Left renal cortex interstitium (tissue), 4 donors: ENCODE results near the gene KDSR. TPM values are rescaled to one million over a fixed set of nuclear protein-coding genes. Genes with fewer than 3 reads are reported as not detected.
"Not testable (repeated sequence)": the region's sequence is repeated elsewhere in the genome, so short reads cannot be mapped to it uniquely, and the experiment has no call there.

Experiments used
- DNase-seq, 4 donors: peaks; one replicate each; pipeline ENCODE4 v3.0.0-alpha.2; 2013; ENCODE audit warnings: low read depth in 4 of 4, low spot score in 2 of 4, missing footprints in 1 of 4
- polyA plus RNA-seq, 4 donors: library from polyadenylated mRNA; unstranded; fragments of 120-200 nt; gene quantifications; one replicate each; pipeline ENCODE4 v1.2.1, GENCODE V29; 2013; ENCODE audit not compliant: insufficient read length in 4 of 4

KDSR gene
- polyA plus RNA-seq, 4 donors, result 38.3 to 46.5 (median 41.8) TPM

DNA sequence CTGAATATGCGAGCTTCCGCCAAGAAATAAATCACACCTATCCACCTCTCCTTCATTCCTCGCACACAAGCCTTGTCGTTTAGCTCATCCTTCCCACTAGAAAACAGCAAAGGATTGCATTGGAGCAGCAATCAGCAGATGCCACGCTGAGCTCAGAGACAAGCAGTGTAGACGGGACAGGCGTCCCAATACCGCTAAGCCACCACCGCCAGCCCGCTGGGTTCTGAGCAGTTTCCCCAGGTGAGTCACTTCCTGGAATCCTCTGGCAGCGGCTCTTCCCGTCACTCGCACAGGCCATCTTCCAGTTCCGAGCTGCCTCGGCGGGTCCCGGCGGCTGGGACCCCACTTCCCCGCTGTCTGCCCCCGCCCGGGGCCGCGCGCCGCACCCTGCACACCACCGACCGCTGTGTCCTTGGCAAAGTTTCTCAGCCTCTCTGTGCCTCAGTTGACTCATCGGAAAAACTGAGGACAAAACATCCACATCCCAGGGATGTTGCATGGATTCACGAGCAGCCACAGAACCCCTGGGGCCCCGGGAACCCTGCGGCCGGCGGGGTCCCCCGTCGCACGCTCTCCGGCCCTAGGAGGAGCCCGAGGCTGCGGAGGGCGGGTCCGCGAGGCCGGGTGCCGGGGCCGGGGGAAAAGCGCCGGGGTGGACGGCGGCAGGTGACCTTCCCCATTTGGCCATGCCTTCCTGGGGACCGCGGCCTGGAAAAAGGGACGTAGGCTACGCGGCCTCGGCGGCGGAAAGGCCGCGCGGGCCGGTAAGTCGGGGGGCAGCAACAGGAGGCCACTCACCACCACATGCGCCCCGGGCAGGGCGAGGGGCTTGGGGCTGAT lies 573 bp downstream of the KDSR start:
- peak in 1 of 4 donors; percentile 16 for DNase-seq

DNA sequence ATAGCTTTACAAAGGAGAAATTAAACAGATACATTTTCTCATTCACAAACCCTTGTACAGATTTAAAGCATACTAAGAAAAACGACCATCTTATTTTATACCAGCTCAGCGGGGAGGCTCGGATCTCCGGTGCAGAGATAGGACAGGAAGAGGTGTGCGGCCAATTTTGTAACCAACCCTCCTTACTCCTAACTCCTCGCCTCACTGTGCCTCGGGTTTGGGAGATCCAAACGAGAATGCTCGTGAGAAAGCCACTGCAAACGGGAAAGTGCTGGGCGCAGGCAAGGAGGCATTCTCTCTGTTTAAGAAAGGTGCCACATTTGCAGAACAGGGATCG lies 1.2 kb downstream of the KDSR start:
- DNase-seq, result peak in 1 of 4 donors; percentile 11

DNA sequence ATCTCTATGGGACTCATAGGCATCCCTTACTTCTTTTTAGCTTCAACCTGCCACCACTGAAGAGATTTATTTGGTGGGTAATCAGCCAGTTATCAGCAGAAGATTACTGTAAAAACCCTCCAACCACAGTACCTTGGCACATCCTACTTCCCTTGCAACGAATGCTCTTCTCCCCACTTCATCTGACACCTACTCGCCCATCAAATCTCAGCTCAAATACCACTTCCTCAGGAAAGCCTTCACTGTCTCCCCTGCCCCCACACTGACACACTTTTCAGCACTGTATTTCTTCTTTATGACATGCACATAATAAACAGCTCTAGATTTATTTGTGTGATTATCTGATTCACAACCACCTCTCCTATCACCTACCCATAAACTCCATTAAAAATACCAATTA lies 3.1 kb downstream of the KDSR start:
- DNase-seq, result no peak

DNA sequence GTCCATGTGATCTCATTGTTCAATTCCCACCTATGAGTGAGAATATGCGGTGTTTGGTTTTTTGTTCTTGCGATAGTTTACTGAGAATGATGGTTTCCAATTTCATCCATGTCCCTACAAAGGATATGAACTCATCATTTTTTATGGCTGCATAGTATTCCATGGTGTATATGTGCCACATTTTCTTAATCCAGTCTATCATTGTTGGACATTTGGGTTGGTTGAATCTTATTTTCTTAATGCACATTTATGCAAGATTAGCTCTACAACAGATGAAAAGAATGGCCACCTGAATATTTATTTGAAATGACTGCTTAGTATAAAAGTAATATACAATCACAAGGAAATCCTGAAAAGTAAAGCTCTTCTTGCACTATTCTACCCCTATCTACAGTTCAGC lies 3.6 kb downstream of the KDSR start:
- not testable (repeated sequence) for DNase-seq

DNA sequence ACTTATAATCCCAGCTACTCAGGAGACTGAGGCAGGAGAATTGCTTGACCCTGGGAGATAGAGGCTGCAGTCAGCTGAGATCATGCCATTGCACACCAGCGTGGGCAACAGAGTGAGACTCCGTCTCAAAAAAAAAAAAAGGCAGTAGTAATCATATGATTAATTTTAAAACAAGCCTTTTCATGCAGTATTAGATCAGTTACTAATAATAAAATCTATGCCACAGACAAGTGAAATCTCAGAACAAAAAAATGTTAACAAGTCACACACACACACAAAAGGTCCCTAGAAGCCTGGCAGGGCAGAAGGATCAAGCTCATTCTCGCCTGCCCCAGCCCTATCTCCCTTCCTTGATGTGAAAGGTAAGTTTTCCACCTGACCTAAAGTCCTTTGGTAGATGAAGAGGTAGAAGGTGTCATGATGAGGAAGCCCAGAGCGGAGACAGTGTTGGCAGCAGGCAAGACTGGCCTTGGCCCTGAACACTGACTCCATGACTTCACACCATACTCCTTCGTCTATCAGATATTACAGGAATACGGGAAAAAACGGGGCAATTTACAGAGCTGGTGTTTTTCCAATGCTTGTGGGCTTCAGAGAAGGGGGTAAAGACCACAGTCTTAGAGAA lies 10.6 kb downstream of the KDSR start:
- DNase-seq, result no peak

DNA sequence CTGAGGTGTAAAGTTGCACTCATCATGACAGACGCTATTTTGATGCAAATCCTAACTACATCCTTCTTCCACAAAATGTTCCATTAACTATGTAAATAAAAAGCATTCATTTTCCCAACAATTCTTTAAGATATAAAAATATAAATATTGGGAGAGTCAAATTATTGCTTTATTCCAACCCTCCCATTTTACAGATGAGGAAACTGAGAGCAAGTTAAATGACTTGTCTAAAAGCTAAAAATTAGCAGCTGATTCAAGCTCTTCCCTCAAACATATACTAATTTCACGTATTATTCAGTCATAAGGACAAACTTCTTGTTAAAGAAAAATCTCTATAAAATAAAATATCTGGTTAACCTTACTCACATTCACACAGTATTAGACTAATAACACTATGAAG lies 16.8 kb downstream of the KDSR start:
- no peak for DNase-seq

DNA sequence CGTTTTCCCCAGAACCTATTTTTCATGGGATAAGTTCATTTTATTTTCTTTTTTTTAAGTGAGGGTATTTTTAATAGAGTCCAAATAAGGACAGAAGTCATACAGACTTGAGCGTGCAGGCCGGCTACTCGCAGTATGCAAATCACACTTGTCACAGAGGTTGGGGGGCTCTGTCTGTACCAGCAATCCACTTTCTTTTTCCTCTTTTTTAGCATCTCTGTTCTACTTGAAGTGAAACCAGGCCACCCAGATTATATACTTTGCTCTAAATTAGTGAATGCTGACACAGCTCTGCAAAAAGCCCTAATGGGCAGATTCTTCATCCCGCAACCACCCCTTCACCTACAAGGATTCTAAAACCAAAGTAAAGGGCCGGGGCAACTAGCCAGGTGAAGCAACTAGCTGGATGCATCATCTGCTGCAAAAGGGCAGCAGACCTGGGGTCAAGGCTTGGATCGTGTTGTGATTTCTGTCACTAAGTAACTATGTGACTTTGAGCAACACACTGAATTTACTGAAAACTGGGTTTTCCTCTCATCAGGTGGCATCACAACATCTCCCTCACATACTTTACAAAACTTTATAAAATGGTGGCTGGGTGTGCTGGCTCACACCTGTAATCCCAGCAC lies 18.4 kb downstream of the KDSR start:
- DNase-seq, result no peak

DNA sequence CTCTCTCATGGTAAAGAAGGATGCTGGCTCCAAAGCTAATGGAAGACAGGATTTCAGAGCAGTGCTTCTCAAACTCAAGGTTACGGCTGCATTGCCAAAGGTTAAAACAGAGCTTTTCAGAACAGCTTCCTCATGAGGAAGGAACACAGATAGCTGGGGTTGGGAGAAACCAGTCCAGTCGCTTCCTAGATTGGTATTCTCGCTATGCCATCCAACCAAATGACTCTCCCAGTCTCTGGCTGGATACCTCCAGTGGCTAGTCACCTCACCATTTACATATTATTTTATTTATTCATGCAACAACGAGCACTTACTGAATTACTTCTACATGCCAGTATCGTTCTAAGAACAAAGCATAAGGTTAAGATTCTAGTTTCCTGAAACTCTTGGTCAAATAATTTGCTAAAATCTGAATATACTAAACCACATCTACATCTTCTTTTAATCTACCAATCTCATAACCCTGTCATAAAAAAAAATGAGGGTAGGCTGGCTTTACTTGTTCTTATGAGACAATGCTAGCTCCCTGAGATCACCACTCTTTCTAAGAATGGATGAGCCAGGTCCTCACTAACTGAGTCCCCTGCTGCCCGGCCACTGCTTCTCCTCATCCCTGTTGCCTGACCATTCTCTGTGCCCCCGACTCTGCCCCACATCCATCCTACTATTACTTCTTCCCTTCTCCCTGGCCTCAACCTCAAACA lies 20.4 kb downstream of the KDSR start:
- no peak for DNase-seq

DNA sequence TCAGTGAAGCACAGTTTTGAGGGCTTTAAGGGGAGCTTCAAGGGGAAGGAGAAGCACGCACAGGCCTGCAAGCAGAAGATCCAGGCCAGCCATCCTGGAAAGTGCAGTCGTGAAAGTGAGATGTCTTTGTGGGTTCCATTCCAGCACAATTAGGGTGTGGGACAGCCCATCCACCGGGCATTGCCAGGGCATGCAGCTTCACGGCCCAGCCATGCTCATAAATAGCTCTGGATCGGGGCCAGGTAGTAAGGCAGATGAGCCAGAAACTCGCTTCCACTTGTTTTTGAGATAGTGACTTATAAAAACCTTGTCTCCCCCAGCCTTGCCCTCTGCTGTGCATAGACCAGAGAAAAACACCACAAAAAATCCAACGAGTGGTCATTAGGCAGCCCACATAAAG lies 21.0 kb downstream of the KDSR start:
- no peak for DNase-seq

DNA sequence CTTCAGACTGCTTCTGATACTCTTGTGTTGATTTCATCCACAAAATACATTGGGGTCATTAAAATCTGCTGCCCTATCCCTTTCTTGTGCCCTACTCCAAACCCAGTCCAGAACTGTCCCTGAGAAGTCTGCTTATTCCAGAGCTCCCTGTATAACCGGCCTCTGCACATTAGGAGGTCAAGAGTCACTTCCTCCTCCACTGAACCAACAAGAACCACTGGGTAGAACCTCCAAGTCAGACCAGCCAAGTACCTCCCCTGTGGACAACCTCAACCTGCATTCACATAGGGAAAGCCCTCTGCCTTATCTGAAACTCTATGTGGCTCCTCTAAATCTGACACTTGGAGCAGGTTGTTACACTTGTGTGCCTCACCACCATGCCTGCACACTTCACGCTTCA lies 22.1 kb downstream of the KDSR start:
- DNase-seq, result no peak

DNA sequence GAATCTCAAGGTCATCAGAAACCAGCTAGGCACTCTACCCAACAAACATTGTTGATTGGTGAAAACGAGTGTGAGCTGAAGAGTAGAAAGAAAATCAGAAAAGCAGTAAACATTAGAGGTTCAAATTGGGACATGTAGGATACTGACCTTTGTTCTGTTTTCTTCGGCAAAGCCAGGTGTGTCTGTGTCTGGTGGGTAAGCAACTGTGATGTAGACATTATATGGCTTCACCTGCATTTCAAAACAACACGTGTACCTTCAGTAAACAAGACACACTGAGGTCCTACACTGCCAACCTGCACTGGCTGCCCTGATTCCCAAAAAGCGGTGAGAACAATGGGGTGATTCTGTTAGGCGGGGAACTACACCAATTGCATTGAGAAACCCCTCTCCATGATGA lies 22.7 kb downstream of the KDSR start:
- DNase-seq, result no peak

DNA sequence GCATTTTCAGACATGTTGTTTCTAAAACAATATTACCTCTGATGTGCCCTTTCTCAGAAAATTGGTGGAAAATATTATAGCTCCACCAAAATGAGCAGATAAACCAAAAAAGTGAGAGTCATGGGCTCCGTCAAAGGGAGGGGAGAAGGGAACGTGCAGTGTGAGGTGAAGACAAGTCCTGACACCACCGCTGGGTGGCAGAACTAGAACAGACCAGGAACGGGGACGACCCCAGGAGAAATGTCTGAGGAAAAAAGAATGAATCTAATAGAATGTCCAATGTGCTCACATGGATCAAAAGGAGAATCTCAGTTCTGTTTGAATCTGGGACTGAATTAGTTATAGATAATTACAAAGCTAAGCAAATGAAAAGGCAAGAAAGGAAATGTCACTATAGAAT lies 24.8 kb downstream of the KDSR start:
- DNase-seq, result no peak

DNA sequence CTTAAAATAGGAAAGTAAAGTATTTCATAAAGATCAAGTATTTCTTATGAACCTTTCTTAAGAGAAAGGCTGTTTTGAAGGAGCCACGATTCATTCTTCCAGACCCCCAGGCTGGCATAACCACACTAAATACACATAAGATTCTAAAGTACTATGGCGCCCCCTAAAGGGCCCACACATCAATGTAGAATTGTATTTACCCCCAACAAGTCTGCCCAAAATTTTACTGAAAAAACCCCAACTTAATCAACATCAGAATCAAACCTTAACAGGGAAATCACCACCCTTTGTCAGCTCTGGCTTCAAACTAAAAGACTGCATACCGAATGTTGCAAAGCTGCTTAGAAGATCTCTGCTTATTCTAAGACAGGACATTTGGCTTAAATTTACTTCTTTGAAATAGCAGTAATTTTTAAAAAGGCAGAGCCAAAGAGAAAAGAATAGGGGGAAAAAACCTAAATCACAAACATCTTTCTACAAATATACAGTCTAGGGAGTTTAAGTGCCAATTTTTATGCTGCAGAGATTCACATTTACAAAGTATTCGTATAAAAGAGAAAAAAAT lies 27.0 kb downstream of the KDSR start:
- no peak for DNase-seq

DNA sequence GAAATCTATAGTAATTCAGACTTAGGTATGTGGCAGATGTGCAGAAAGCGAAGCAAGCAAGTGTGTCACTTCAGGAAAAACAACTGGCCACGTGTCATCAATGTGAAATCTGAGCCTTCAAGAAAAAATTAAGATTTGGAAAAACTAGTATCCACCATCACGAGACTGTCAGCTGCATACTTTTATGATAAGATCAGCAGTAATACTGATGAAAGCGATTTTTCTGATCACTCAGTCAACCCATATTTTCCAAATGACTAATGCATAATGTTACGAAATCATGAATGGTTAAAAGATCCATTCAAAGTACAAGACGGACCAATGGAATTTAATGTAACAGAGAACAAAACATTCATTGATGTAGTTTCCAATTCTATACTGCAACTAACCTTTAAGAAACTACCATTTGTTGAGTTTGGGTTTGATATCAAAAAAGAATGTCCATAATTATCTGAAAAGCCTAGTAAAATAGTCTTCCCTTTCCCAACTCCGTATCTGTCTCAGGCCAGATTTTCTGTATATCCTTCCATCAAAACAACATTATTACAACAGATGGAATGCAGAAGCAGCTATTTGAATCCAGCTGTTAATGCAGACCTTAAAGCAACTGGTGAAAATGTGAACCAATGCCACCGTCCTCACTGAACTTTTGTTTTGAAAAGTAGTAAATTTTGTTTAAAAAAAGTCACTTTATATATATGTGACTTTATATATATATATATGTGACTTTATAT lies 30.5 kb downstream of the KDSR start:
- DNase-seq, result no peak

DNA sequence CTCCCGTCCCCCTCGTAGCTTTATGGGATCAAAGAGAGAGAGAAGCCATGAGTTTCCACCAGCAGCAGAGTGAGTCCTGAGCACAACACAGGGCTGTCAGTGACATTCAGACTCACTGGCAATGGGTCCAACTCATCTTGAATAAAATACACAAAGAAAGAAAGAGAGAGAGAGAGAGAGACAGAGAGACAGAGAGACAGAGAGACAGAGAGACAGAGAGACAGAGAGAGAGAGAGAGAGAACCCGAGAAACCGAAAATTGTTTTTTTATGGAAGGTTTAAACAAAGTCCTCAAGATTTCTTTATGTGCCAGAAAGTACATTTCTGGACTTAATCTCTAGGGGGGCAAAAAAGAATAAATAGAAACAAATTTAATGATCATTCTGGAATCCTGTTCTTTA lies 35.9 kb downstream of the KDSR start:
- no peak for DNase-seq

DNA sequence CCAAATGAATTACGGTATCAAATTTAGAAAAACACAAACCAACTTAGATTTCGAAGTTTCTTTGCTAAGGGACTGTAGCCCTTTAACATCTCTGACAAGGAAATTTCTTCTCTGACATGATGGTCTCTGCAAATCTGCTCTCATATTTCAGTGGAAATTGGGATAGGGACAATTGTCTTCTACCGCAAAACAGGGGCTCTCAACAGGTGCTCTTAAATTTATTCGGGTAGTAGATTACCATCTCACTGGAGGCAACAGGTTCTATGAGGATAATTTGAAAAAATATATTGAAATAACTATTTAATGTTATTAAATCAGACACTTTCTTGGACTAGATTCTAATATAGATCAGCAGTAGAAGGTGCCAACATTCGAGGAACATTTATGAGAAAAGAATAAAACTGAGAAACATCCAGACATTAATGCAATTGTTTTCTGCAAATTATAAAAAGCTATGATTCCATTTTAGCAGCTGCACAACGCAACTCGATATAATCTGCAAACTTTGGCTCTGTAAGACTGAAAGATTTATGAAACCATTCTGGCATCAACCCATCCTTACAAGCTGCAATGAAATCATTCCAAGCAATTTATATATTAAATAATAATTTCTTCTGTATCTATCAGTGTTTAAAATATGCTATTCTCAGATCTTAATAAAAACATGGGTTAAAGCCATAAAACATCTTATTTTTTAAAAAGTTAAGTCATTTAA lies 37.4 kb downstream of the KDSR start:
- no peak for DNase-seq

DNA sequence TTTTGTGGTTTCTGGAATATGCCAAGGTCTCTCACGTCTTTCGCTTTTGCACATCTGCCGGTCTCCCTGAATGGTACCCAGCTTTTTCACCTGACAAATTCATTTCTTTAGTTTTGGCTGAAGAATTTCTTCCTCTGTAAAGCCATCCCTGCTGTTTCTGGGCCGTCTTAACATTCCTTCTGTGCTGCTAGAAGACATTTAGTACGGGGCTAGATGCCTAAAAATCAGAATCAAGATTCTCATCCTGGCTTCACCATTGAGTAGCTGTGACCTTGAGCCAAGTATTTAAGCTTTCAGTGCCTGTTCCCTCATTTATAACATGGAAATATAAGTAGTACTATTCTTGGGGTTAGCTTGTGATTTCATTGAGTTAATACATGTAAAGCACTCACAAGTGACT lies 41.0 kb downstream of the KDSR start:
- DNase-seq, result no peak

DNA sequence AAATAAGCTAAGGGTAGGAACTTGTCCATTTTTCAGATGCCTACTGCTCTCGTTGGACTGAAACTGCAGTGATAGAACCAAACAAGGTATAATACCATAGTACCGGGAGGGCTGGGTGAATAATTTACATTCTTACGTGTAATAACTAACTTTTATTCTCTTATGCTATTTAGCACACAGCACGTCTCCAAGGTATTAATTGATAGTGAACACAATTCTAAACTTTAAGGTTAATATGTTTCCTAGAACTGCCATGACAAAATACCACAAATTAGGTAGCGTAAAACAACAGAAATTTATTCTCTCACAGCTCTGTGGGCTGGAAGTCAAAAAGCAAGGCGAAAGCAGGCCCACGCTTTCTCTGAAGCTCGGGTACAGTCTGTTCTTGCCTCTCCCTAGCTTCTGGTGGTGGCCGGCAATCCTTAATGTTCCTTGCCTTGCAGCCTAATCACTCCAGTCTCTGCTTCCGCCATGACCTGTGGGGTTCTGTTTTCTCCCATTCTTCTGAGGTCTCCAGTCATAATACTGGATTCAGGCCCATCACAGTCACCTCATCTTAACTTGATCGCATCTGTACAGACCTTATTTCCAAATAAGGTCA lies 41.8 kb downstream of the KDSR start:
- no peak for DNase-seq

DNA sequence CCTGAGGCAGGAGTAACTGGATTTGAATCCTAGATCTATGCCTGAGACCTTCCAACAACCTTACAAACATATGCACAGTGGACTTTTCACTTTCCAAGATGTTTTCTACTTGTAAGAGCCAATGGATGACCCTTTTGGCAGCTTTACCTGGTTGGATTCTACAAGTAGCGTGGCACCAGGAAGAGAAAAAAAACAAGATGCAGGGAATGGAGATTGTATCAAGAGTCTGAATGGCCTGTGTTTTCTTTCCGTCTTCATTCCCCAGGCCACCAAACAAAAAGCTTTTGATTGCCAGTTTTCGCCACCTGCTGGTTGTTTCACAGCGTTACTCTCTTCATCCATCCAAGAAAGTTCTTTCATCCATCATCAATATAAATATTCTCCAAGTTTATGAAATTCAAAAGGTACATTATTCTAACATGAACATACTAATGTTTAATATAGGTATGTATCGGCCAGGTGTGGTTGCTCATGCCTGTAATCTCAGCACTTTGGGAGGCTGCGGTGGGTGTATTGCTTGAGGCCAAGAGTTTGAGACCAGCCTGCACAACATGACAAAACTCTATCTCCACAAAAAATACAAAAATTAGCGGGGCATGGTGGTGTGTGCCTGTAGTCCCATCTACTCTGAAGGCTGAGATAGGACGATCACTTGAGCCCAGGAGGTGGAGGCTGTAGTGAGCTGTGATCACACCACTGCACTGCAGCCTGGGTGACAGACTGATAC lies 43.9 kb downstream of the KDSR start:
- peak in 2 of 4 donors; percentile 49 to 70 for DNase-seq
